ENCODE results near the gene TWSG1. TPM values are rescaled to one million over a fixed set of nuclear protein-coding genes. Genes with fewer than 3 reads are reported as not detected.

TWSG1 gene
- polyA plus RNA-seq, 2 of the 4 experiments (the other 2 are of a cell fraction) = 20.6 to 38.3 TPM

DNA sequence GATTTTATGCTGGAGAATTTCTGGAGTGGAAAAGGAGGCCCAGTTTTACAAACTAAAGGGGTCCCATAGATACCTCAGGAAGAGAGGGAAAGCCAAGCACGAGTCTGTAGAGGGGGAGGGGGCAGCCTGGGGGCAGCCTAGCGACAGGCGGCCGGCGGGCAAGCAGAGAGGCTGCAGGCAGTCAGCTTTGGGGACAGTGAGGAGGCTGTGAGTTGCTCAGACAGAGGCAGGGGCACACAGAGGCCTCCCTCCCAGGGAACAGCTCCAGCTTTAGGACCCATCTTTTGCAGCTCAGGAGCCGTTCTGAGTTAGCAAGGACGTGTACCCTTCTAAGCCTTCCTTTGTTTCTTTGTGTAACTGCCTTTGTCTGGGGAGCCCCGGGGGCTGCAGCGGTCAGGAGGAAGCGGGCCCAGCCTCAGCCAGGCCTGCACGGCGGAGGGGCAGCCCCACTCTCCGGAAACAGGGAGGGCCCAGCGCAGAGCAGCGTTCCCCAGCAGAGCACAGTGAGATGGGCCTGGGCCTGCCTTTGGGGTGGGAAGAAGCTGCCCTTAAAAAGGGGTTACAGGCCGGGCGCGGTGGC, 99.6 kb downstream of the TWSG1 start:
- H3K27ac ChIP-seq = no peak overlapping the region
- ATAC-seq (no peak), DNase-seq (ENCODE audit: low read depth in 1 of 2, low spot score in 1 of 2) (no peak), FAIRE-seq (no peak)
- no peak overlapping the region for H3K4me3 ChIP-seq
- H3K4me1 ChIP-seq = no peaks in the 10 kb centered on the region
- no peak for TF ChIP-seq SREBF2 (IDR thresholded peaks at IDR 0.05)
- TF ChIP-seq GATA3 (IDR thresholded peaks at IDR 0.05; ENCODE audit: borderline replicate concordance) = no peak
- TF ChIP-seq CTCF (IDR thresholded peaks at IDR 0.05) = no peak
- TF ChIP-seq RFX5 (IDR thresholded peaks at IDR 0.05) = no peak
- no peak for TF ChIP-seq ZC3H11A (IDR thresholded peaks at IDR 0.05)
- TF ChIP-seq ZSCAN20 (CRISPR knock-in tag; IDR thresholded peaks at IDR 0.05) = no peak
- TF ChIP-seq TP53 (CRISPR knock-in tag; IDR thresholded peaks at IDR 0.05) = no peak
- no peak for TF ChIP-seq ELK1 (IDR thresholded peaks at IDR 0.05; ENCODE audit: low read depth, low read length)
- no peak for TF ChIP-seq MAZ (IDR thresholded peaks at IDR 0.05; ENCODE audit: borderline replicate concordance, low read depth, low read length)
- no peak for TF ChIP-seq SMC3 (IDR thresholded peaks at IDR 0.05)
- no peak for TF ChIP-seq FOSB (CRISPR knock-in tag; IDR thresholded peaks at IDR 0.05)
- TF ChIP-seq HOXA7 (CRISPR knock-in tag; IDR thresholded peaks at IDR 0.05) = no peak
- TF ChIP-seq HOXB13 (CRISPR knock-in tag; IDR thresholded peaks at IDR 0.05; ENCODE audit: low read depth) = no peak
- POLR2A ChIA-PET = no interaction called here
- CTCF ChIA-PET = no interaction called here
- no peaks in the 10 kb centered on the region for H3K9me3 ChIP-seq
- WGBS (ENCODE audit: missing lambda C conversion rate) = 91% methylated on average over 14 of the region's 18 CpGs
- H3K4me2 ChIP-seq = no peak overlapping the region

DNA sequence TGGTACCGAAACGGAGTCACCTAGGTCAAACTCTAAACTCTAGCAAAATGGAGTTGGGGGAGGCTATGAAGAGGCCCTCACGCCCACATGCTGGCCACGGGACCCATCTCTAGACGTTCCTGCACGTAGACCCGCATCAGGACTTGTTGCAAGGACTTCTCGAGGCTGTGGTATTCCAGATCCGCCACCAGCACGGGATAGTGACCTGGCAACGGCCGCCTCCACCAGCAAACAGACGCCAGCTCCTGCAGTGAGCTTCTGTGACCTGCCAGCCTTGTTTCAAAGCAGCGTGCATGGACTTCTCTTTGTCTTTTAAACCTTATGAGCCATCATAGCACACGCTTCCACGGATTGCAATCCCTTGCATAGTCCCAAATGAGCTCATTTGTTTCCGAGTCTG, 100.5 kb downstream of the TWSG1 start:
- WGBS (ENCODE audit: missing lambda C conversion rate) = 89% methylated on average over 17 of the region's 17 CpGs
- Histone ChIP-seq H3K27ac (no peak overlapping the region), H3K4me3 (no peak overlapping the region), H3K4me2 (no peak overlapping the region), H3K9me3 (no peaks in the 10 kb centered on the region), H3K4me1 (no peaks in the 10 kb centered on the region)
- no peak for ATAC-seq
- ChIA-PET POLR2A (no interaction called here), CTCF (no interaction called here)
- TF ChIP-seq ZC3H11A (IDR thresholded peaks at IDR 0.05) (no peak), CHD2 (IDR thresholded peaks at IDR 0.05; ENCODE audit: low read length, partially characterized antibody) (no peak), CEBPB (IDR thresholded peaks at IDR 0.05) (no peak), SREBF2 (IDR thresholded peaks at IDR 0.05) (no peak), CBX8 (IDR thresholded peaks at IDR 0.05) (no peak), EP300 (IDR thresholded peaks at IDR 0.05) (no peak), CHD4 (IDR thresholded peaks at IDR 0.05; ENCODE audit: borderline replicate concordance) (no peak), NR3C1 (IDR thresholded peaks at IDR 0.05) (no peak), BCL3 (IDR thresholded peaks at IDR 0.05) (no peak)
- no peak for DNase-seq (ENCODE audit: low read depth in 1 of 2, low spot score in 1 of 2)
- no peak for FAIRE-seq

DNA sequence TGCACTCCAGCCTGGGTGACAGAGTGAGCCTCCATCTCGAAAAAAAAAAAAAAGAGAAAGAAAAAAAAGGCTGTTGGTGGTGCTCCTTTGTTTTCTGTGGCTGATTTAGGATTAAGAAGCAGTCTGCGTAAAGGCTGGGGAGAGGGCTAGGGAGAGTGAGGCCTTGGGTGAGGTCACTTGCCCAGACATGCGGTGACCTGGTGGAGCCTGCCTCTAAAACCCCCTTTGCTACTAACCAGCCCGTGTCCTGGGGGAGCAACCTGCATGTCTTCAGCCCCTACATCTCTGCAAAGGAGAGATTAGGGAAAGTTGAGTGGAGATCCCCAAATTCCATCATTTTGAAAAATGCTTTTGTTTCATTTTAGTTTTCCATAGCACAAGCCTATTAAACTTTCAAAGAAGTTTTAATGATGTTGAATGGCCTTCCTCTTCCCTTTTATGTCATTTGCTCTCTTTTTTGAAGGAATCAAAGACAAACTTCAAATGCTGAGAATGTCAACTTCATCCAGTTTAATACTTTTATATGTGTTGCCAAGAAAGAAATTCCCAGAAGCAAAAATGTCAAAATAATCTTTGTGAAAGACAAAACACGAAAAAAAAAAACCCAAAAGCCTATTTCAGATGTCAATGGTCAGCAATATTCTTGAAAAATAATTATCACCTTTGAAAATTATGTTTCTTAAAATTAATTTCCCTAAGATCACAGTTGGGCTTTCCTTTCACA, 101.8 kb downstream of the TWSG1 start:
- no peak for FAIRE-seq
- Histone ChIP-seq H3K9me3 (no peaks in the 10 kb centered on the region), H3K4me3 (no peak overlapping the region), H3K27ac (no peak overlapping the region), H3K4me2 (no peak overlapping the region), H3K4me1 (no peaks in the 10 kb centered on the region)
- CTCF ChIA-PET = no interaction called here
- 53% methylated on average over 5 of the region's 5 CpGs for WGBS (ENCODE audit: missing lambda C conversion rate)
- DNase-seq (ENCODE audit: low read depth in 1 of 2, low spot score in 1 of 2) = no peak
- POLR2A ChIA-PET = no interaction called here
- ATAC-seq = no peak
- TF ChIP-seq RNF2 (IDR thresholded peaks at IDR 0.05; ENCODE audit: borderline replicate concordance, low read depth) = no peak
- no peak for TF ChIP-seq ZFP36 (IDR thresholded peaks at IDR 0.05; ENCODE audit: borderline replicate concordance, partially characterized antibody)
- TF ChIP-seq GATA3 (IDR thresholded peaks at IDR 0.05; ENCODE audit: borderline replicate concordance) = no peak
- TF ChIP-seq SMC3 (IDR thresholded peaks at IDR 0.05) = no peak
- no peak for TF ChIP-seq JUNB (IDR thresholded peaks at IDR 0.05)
- no peak for TF ChIP-seq ESRRA (IDR thresholded peaks at IDR 0.05; ENCODE audit: borderline replicate concordance, low read length)
- TF ChIP-seq ATOH8 (CRISPR knock-in tag; IDR thresholded peaks at IDR 0.05; ENCODE audit: low read depth) = no peak
- TF ChIP-seq CTCF (IDR thresholded peaks at IDR 0.05) = no peak
- TF ChIP-seq CHD2 (IDR thresholded peaks at IDR 0.05; ENCODE audit: low read length, partially characterized antibody) = no peak
- TF ChIP-seq ZSCAN20 (CRISPR knock-in tag; IDR thresholded peaks at IDR 0.05) = no peak
